Measurements from ENCODE around the gene HAPLN3. TPM values are rescaled to one million over a fixed set of nuclear protein-coding genes. Genes with fewer than 3 reads are reported as not detected.

HAPLN3 gene
- total and polyA plus RNA-seq, 2 of the 4 experiments (the other 2 are of a cell fraction) = 5.9 to 28.6 TPM

DNA sequence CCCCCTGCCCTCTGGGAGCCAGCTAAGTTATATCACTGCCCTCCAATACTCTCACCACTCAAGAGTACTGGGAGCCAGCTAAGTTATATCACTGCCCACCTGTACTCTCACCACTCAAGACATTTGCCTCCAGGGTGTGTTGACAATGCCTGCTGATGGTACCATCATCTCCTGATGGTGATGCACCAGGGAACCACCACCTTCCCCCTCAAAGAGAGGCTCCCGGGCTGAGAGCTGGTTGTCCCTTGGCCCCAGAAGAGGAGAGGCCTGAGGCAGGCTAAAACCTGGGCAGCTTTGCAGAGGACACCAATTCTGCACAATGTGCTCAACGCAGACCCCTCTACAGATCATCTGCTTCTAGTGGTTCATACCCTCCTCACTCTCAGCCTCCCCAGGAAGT is 7.5 kb upstream of the HAPLN3 start:
- H2AK5ac ChIP-seq (ENCODE audit: low read depth, low read length) = no peak overlapping the region
- H4K20me1 ChIP-seq (ENCODE audit: insufficient read depth, low read length) = peaks cover 76% of the 10 kb centered on the region; the same call in 1 of the 2 replicates
- TF ChIP-seq, protein P1, sequence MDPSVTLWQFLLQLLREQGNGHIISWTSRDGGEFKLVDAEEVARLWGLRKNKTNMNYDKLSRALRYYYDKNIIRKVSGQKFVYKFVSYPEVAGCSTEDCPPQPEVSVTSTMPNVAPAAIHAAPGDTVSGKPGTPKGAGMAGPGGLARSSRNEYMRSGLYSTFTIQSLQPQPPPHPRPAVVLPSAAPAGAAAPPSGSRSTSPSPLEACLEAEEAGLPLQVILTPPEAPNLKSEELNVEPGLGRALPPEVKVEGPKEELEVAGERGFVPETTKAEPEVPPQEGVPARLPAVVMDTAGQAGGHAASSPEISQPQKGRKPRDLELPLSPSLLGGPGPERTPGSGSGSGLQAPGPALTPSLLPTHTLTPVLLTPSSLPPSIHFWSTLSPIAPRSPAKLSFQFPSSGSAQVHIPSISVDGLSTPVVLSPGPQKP (IDR thresholded peaks at IDR 0.05; ENCODE audit: borderline replicate concordance, low read depth, low read length) = no peak
- TF ChIP-seq NFE2L2 (IDR thresholded peaks at IDR 0.05; ENCODE audit: low read depth, low read length) (no peak), MAFK (IDR thresholded peaks at IDR 0.05; ENCODE audit: low read depth, low read length) (no peak), CHD1 (IDR thresholded peaks at IDR 0.05; ENCODE audit: low read depth, low read length) (no peak), FOS (IDR thresholded peaks at IDR 0.05; ENCODE audit: low read depth, low read length) (no peak), MAZ (IDR thresholded peaks at IDR 0.05; ENCODE audit: borderline replicate concordance, low read depth, low read length) (no peak), BHLHE40 (IDR thresholded peaks at IDR 0.05; ENCODE audit: low read depth, low read length) (no peak), POLR2A (IDR thresholded peaks at IDR 0.05; ENCODE audit: low read depth, low read length) (no peak)
- H3K4ac ChIP-seq (ENCODE audit: low read depth, low read length) = no peak overlapping the region
- H2BK15ac ChIP-seq (ENCODE audit: low read depth, low read length) = no peak overlapping the region
- no peaks in the 10 kb centered on the region for H3K27me3 ChIP-seq (ENCODE audit: control insufficient read depth, insufficient read depth, low read length)
- H2BK20ac ChIP-seq (ENCODE audit: low read depth, low read length) = no peak overlapping the region
- in situ Hi-C loops (cut with MboI; ENCODE audit: low sequenced_read_pairs) = loop anchor here (5.0 kb wide), 1 partner anchor 274 kb away; no protein-coding TSS in a partner anchor
- dilution Hi-C loops (cut with HindIII; ENCODE audit: low sequenced_read_pairs, unreplicated experiment) = loop anchor here (25.0 kb wide), 1 partner anchor 109 kb away; no protein-coding TSS in a partner anchor
- H2AFZ ChIP-seq (replicated peaks; ENCODE audit: low read length, poor library complexity) = no peak overlapping the region
- no peak overlapping the region for H2BK120ac ChIP-seq (ENCODE audit: low read depth, low read length)
- peaks cover 11% of the 10 kb centered on the region for H3K9me1 ChIP-seq (ENCODE audit: insufficient read depth, low read length)
- H3K36me3 ChIP-seq (ENCODE audit: control insufficient read depth, insufficient read depth, low read length) = peaks cover 67% of the 10 kb centered on the region
- ChIA-PET POLR2A (ENCODE audit: unreplicated experiment) (no interaction called here), CTCF (interaction anchor here (0.6 to 0.9 kb wide), 2 partner anchors 24 to 58 kb away, joined by 3 to 4 read pairs; no protein-coding TSS in a partner anchor)
- H2AK9ac ChIP-seq (replicated peaks; ENCODE audit: low read depth, low read length, poor library complexity) = no peak overlapping the region
- no peak overlapping the region for H3K9ac ChIP-seq (ENCODE audit: low read depth, low read length)
- H4K91ac ChIP-seq (ENCODE audit: insufficient read depth, low read depth, low read length) = no peak overlapping the region
- BruUV-seq (replicated peaks) = no TSS peak
- no peak overlapping the region for H4K5ac ChIP-seq (ENCODE audit: low read depth, low read length)
- ATAC-seq (ENCODE audit: low read depth) (no peak), DNase-seq (no peak)
- peaks cover 29 to 81% of the 10 kb centered on the region in 2 experiments; a peak in 3 of 4 replicates for H3K79me1 ChIP-seq (ENCODE audit: low read depth in 1 of 2, low read length in 2 of 2)
- no peak overlapping the region for H3K4me2 ChIP-seq (ENCODE audit: low read depth, low read length)
- intact Hi-C loops (cut with micrococcal nuclease) = loop anchor here (10.0 kb wide), 1 partner anchor 402 kb away; no protein-coding TSS in a partner anchor
- H3K4me1 ChIP-seq (ENCODE audit: control insufficient read depth, insufficient read depth, low read length) = peaks cover 6% of the 10 kb centered on the region
- H3K56ac ChIP-seq (ENCODE audit: extremely low read depth, insufficient read depth, low read length) = no peak overlapping the region
- no peak overlapping the region for H3K14ac ChIP-seq (replicated peaks; ENCODE audit: low read depth, low read length)
- H4K8ac ChIP-seq (ENCODE audit: low read depth in 2 of 2, low read length in 2 of 2) = no peak overlapping the region
- no peak overlapping the region for H3K18ac ChIP-seq (ENCODE audit: low read depth, low read length)
- no peak overlapping the region for H3K27ac ChIP-seq (ENCODE audit: insufficient read depth, low read length)
- H2BK5ac ChIP-seq (ENCODE audit: low read depth, low read length, poor library complexity, severe bottlenecking) = no peak overlapping the region
- no peaks in the 10 kb centered on the region for H3K9me3 ChIP-seq (ENCODE audit: control insufficient read depth, insufficient read depth, low read length)
- no peak overlapping the region for H3K4me3 ChIP-seq (ENCODE audit: insufficient read depth, low read depth, low read length)
- no peak overlapping the region for H3K23ac ChIP-seq (ENCODE audit: low read depth, low read length)
- WGBS, 2 experiments (ENCODE audit: extremely low coverage in 2 of 2, insufficient read length in 1 of 2) = no CpG with 5 or more reads among the region's 2 CpGs

Measured in IMR-90 (cell line).